Measurements from ENCODE around the gene NOXO1. TPM values are rescaled to one million over a fixed set of nuclear protein-coding genes. Genes with fewer than 3 reads are reported as not detected.

NOXO1 gene
- total RNA-seq, 1 donor from 2014 or later: 1.6 TPM

GRCh38 chr16:1997494-1998359, 16.5 kb upstream of the NOXO1 start:
- H3K4me1 ChIP-seq (ENCODE audit: control insufficient read depth in 3 of 3, insufficient read depth in 3 of 3, low read length in 3 of 3): peaks cover 0 to 5% (median 5%) of the 10 kb centered on the region in 3 donors
- no peaks in the 10 kb centered on the region for H3K9me3 ChIP-seq (ENCODE audit: control insufficient read depth in 3 of 3, low read length in 3 of 3)
- H3K27me3 ChIP-seq (ENCODE audit: control insufficient read depth in 3 of 3, insufficient read depth in 3 of 3, low read length in 3 of 3): no peaks in the 10 kb centered on the region
- no peak overlapping the region for H3K4me3 ChIP-seq (ENCODE audit: low read length in 3 of 3)
- H3K9ac ChIP-seq (ENCODE audit: low read depth in 1 of 3, low read length in 3 of 3): no peak overlapping the region
- H3K36me3 ChIP-seq (ENCODE audit: control insufficient read depth in 3 of 3, insufficient read depth in 3 of 3, low read length in 3 of 3): peaks cover 35 to 43% (median 42%) of the 10 kb centered on the region in 3 donors
- H3K27ac ChIP-seq (ENCODE audit: low read depth, low read length): peak overlapping the region; percentile 42

- no peak overlapping the region for H3K27ac ChIP-seq (ENCODE audit: low read depth, low read length)
- H3K4me1 ChIP-seq (ENCODE audit: control insufficient read depth in 3 of 3, insufficient read depth in 3 of 3, low read length in 3 of 3): peaks cover 12 to 26% (median 19%) of the 10 kb centered on the region in 3 donors
- no peaks in the 10 kb centered on the region for H3K9me3 ChIP-seq (ENCODE audit: control insufficient read depth in 3 of 3, low read length in 3 of 3)
- H3K36me3 ChIP-seq (ENCODE audit: control insufficient read depth in 3 of 3, insufficient read depth in 3 of 3, low read length in 3 of 3): peaks cover 11 to 13% (median 12%) of the 10 kb centered on the region in 3 donors
- H3K4me3 ChIP-seq (ENCODE audit: low read length in 3 of 3): no peak overlapping the region
- H3K9ac ChIP-seq (ENCODE audit: low read depth in 1 of 3, low read length in 3 of 3): no peak overlapping the region
- H3K27me3 ChIP-seq (ENCODE audit: control insufficient read depth in 3 of 3, insufficient read depth in 3 of 3, low read length in 3 of 3): peaks cover 26 to 27% (median 27%) of the 10 kb centered on the region in 3 donors
Observed at GRCh38 chr16:1993731-1994131, 12.5 kb upstream of the NOXO1 start.

GRCh38 chr16:1992704-1993317, 11.5 kb upstream of the NOXO1 start:
- peaks cover 34% of the 10 kb centered on the region in 3 donors for H3K27me3 ChIP-seq (ENCODE audit: control insufficient read depth in 3 of 3, insufficient read depth in 3 of 3, low read length in 3 of 3)
- H3K27ac ChIP-seq (ENCODE audit: low read depth, low read length): no peak overlapping the region
- no peak overlapping the region for H3K4me3 ChIP-seq (ENCODE audit: low read length in 3 of 3)
- H3K4me1 ChIP-seq (ENCODE audit: control insufficient read depth in 3 of 3, insufficient read depth in 3 of 3, low read length in 3 of 3): peaks cover 12 to 23% (median 16%) of the 10 kb centered on the region in 3 donors
- no peak overlapping the region for H3K9ac ChIP-seq (ENCODE audit: low read depth in 1 of 3, low read length in 3 of 3)
- H3K9me3 ChIP-seq (ENCODE audit: control insufficient read depth in 3 of 3, low read length in 3 of 3): no peaks in the 10 kb centered on the region
- peaks cover 5 to 9% (median 8%) of the 10 kb centered on the region in 3 donors for H3K36me3 ChIP-seq (ENCODE audit: control insufficient read depth in 3 of 3, insufficient read depth in 3 of 3, low read length in 3 of 3)

GRCh38 chr16:1991948-1992703, 10.9 kb upstream of the NOXO1 start:
- peaks cover 12 to 21% (median 16%) of the 10 kb centered on the region in 3 donors for H3K4me1 ChIP-seq (ENCODE audit: control insufficient read depth in 3 of 3, insufficient read depth in 3 of 3, low read length in 3 of 3)
- H3K36me3 ChIP-seq (ENCODE audit: control insufficient read depth in 3 of 3, insufficient read depth in 3 of 3, low read length in 3 of 3): peaks cover 3 to 7% (median 5%) of the 10 kb centered on the region in 3 donors
- peak overlapping the region; percentile 30 to 67 (median 56) for H3K4me3 ChIP-seq (ENCODE audit: low read length in 3 of 3)
- no peak overlapping the region for H3K27ac ChIP-seq (ENCODE audit: low read depth, low read length)
- no peaks in the 10 kb centered on the region for H3K9me3 ChIP-seq (ENCODE audit: control insufficient read depth in 3 of 3, low read length in 3 of 3)
- peaks cover 34 to 37% (median 34%) of the 10 kb centered on the region in 3 donors for H3K27me3 ChIP-seq (ENCODE audit: control insufficient read depth in 3 of 3, insufficient read depth in 3 of 3, low read length in 3 of 3)
- peak overlapping the region in 2 of 3 donors; percentile 3 to 40 for H3K9ac ChIP-seq (ENCODE audit: low read depth in 1 of 3, low read length in 3 of 3)

GRCh38 chr16:1991588-1991947, 10.3 kb upstream of the NOXO1 start:
- H3K27ac ChIP-seq (ENCODE audit: low read depth, low read length): no peak overlapping the region
- H3K9ac ChIP-seq (ENCODE audit: low read depth in 1 of 3, low read length in 3 of 3): peak overlapping the region in 2 of 3 donors; percentile 3 to 40
- H3K9me3 ChIP-seq (ENCODE audit: control insufficient read depth in 3 of 3, low read length in 3 of 3): no peaks in the 10 kb centered on the region
- H3K36me3 ChIP-seq (ENCODE audit: control insufficient read depth in 3 of 3, insufficient read depth in 3 of 3, low read length in 3 of 3): peaks cover 3 to 7% (median 6%) of the 10 kb centered on the region in 3 donors
- H3K4me3 ChIP-seq (ENCODE audit: low read length in 3 of 3): peak overlapping the region; percentile 30 to 67 (median 56)
- peaks cover 12 to 21% (median 16%) of the 10 kb centered on the region in 3 donors for H3K4me1 ChIP-seq (ENCODE audit: control insufficient read depth in 3 of 3, insufficient read depth in 3 of 3, low read length in 3 of 3)
- H3K27me3 ChIP-seq (ENCODE audit: control insufficient read depth in 3 of 3, insufficient read depth in 3 of 3, low read length in 3 of 3): peaks cover 34 to 38% (median 34%) of the 10 kb centered on the region in 3 donors

GRCh38 chr16:1991135-1991551, 9.9 kb upstream of the NOXO1 start:
- Histone ChIP-seq H3K36me3 (ENCODE audit: control insufficient read depth in 3 of 3, insufficient read depth in 3 of 3, low read length in 3 of 3) (peaks cover 8 to 12% (median 9%) of the 10 kb centered on the region in 3 donors), H3K27me3 (ENCODE audit: control insufficient read depth in 3 of 3, insufficient read depth in 3 of 3, low read length in 3 of 3) (peaks cover 34 to 38% (median 35%) of the 10 kb centered on the region in 3 donors), H3K9ac (ENCODE audit: low read depth in 1 of 3, low read length in 3 of 3) (no peak overlapping the region), H3K9me3 (ENCODE audit: control insufficient read depth in 3 of 3, low read length in 3 of 3) (no peaks in the 10 kb centered on the region), H3K4me1 (ENCODE audit: control insufficient read depth in 3 of 3, insufficient read depth in 3 of 3, low read length in 3 of 3) (peaks cover 12 to 21% (median 16%) of the 10 kb centered on the region in 3 donors), H3K4me3 (ENCODE audit: low read length in 3 of 3) (peak overlapping the region in 1 of 3 donors; percentile 22), H3K27ac (ENCODE audit: low read depth, low read length) (no peak overlapping the region)

- Histone ChIP-seq H3K4me1 (ENCODE audit: control insufficient read depth in 3 of 3, insufficient read depth in 3 of 3, low read length in 3 of 3) (peaks cover 12 to 23% (median 17%) of the 10 kb centered on the region in 3 donors), H3K9ac (ENCODE audit: low read depth in 1 of 3, low read length in 3 of 3) (no peak overlapping the region), H3K4me3 (ENCODE audit: low read length in 3 of 3) (peak overlapping the region in 1 of 3 donors; percentile 35), H3K9me3 (ENCODE audit: control insufficient read depth in 3 of 3, low read length in 3 of 3) (no peaks in the 10 kb centered on the region), H3K27me3 (ENCODE audit: control insufficient read depth in 3 of 3, insufficient read depth in 3 of 3, low read length in 3 of 3) (peaks cover 34 to 40% (median 38%) of the 10 kb centered on the region in 3 donors), H3K36me3 (ENCODE audit: control insufficient read depth in 3 of 3, insufficient read depth in 3 of 3, low read length in 3 of 3) (peaks cover 14 to 18% (median 15%) of the 10 kb centered on the region in 3 donors), H3K27ac (ENCODE audit: low read depth, low read length) (no peak overlapping the region)
Observed at GRCh38 chr16:1990351-1991134, 9.3 kb upstream of the NOXO1 start.

GRCh38 chr16:1990101-1990350, 8.8 kb upstream of the NOXO1 start:
- Histone ChIP-seq H3K36me3 (ENCODE audit: control insufficient read depth in 3 of 3, insufficient read depth in 3 of 3, low read length in 3 of 3) (peaks cover 16 to 20% (median 18%) of the 10 kb centered on the region in 3 donors), H3K27ac (ENCODE audit: low read depth, low read length) (no peak overlapping the region), H3K9ac (ENCODE audit: low read depth in 1 of 3, low read length in 3 of 3) (no peak overlapping the region), H3K27me3 (ENCODE audit: control insufficient read depth in 3 of 3, insufficient read depth in 3 of 3, low read length in 3 of 3) (peaks cover 34 to 40% (median 38%) of the 10 kb centered on the region in 3 donors), H3K9me3 (ENCODE audit: control insufficient read depth in 3 of 3, low read length in 3 of 3) (no peaks in the 10 kb centered on the region), H3K4me3 (ENCODE audit: low read length in 3 of 3) (no peak overlapping the region), H3K4me1 (ENCODE audit: control insufficient read depth in 3 of 3, insufficient read depth in 3 of 3, low read length in 3 of 3) (peaks cover 17 to 28% (median 22%) of the 10 kb centered on the region in 3 donors)
